ENCODE data around the gene ARHGAP15.

DNA sequence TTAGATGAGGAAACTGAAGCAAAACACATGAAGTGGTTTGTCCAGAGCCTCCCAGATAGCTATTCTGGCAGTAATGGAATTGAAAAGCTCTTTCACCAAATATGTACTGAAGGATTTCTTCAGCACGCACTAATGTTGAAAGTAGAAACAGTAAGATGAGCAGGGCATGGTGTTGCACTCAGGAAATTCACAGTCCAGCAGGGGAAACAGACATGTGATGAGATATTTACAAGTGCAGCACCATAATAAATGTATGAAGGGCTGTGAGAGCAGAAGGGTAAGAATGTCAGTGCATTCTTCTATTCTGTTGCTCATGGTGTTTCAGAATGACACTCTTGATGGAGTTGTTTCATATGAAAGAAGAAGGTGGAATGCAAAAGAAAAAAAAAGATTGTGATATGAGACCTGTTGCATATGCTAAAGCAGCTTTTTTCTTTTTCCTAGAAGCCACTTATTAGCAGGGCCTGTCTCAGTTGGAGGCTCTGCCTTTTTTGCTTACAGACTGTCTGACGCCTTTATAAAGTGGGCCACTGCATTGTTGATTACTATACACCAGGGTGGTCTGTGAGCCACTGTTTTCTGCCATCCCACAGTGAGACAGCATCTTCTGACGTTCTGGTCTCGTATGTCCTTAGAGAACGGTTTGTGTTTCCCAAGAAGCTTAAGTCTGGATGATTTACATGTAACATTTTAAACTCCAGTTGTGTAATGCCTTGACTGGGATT is 516.9 kb downstream of the ARHGAP15 start:
- TF ChIP-seq, protein P1, sequence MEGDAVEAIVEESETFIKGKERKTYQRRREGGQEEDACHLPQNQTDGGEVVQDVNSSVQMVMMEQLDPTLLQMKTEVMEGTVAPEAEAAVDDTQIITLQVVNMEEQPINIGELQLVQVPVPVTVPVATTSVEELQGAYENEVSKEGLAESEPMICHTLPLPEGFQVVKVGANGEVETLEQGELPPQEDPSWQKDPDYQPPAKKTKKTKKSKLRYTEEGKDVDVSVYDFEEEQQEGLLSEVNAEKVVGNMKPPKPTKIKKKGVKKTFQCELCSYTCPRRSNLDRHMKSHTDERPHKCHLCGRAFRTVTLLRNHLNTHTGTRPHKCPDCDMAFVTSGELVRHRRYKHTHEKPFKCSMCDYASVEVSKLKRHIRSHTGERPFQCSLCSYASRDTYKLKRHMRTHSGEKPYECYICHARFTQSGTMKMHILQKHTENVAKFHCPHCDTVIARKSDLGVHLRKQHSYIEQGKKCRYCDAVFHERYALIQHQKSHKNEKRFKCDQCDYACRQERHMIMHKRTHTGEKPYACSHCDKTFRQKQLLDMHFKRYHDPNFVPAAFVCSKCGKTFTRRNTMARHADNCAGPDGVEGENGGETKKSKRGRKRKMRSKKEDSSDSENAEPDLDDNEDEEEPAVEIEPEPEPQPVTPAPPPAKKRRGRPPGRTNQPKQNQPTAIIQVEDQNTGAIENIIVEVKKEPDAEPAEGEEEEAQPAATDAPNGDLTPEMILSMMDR (IDR thresholded peaks at IDR 0.05), result no peak
- TF ChIP-seq POLR2A (IDR thresholded peaks at IDR 0.05), result no peak
